ENCODE measurements around the gene IGFBP4.

Gene IGFBP4

DNA sequence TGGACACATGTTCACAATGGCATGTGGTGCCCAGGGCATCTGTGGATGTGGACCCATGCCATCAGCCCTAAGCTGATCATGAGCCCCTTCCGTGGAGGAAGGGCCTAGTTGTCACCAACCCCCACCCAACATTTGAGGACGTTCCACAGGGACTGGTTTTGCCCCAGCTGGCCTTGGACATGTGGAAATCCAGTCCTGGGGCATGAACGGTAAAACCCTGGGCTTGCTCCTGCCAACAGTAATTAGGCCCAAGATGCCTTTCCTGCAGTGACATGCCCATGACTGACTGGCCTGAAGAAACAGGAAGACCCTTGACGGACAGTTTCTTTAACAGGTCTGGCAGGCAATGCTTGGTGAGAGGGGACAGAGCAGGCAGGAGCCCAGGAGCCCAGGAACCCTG, 50.4 kb downstream of the IGFBP4 start:
- no peak for DNase-seq

DNA sequence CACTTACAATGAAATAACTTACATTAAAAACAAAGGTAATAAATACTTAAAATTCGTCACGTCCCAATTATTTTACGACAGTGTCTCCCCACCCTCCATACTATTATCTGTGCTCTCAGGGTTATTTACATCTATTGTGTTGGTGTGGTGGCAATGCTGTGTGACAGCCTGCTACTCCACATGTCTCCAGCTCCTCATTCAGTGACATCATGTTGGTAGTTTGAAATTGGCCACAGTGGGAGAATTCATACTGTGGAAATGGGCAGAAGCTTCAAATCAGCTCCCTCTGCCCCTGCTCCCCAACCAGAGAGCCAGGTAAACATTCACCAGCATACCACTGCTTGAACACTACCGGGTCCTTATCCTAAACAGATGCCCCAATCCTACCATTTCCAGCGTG, 51.9 kb downstream of the IGFBP4 start:
- DNase-seq, result no peak

DNA sequence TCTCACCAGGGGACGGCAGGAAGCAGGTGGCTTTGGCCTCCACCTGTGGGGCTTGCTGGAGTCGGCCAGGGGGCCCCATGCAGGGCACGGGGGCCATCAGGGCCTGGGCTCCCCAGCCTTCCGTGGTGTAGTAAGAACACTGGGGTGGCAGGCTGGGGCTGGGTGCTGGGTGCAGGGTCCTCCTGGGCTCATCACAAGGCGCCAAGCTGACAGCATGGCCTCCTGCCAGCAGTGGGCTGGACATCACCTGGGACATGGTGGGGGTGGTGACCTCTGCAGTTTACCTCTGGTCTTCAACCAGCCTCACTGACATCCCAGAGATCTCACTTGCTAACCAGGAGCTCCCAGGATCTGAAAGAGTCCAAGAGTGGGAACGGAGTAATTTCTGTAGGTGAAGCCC, 52.9 kb downstream of the IGFBP4 start:
- DNase-seq, result no peak

DNA sequence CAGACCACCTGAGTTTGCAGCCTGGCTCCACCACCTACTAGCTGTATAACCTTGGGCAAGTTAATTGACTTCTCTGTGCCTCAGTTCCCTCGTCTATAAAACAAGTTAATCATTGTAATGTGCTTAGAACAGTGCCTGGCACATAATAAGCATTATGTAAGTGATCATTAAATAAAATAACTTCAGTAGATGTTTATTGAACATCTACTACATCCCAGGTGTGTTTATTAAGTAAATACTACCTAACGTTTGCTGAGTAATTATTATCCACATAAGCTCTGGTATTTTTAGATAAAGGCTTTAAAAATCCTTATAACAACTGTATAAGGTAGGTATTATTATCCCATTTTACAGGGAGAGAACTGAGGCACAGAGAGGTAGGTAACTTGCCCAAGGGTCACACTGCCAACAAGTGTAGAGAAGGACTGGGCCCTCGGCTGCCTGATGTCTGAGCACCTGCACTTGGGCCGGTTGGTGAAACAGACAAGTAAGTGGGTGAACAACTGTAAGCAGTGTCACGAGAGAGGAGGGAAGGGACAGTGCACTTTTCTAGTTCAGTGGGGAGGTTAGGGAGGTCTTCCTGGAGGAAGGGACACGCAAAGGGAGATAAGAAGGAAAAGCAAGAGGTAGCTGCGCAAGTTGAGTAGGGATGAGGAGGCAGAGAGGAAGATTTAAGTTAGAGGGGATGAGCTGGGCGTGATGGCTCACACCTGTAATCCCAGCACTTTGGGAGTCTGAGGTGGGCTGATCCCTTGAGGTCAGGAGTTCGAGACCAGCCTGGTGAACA, 53.6 kb downstream of the IGFBP4 start:
- DNase-seq, result no peak

DNA sequence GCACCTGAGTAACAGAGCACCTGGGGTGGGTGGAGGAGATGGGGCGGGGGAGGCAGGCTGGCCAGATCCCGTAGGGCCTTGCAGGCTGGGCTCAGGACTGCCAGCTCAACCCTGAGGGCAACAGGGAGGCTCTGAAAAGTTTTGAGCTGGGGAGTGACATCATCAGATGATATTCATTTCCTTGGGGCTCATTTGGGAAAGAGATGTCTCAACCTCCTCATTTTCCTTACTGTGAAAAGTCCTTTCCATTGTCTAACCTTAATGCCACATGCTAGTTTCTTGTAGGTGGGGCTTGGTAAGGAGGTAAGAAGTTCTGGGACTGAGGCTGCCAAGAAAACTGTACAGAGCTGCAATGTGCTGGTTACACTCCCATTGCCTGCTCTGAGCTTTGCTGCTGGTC, 54.4 kb downstream of the IGFBP4 start:
- DNase-seq, result no peak

DNA sequence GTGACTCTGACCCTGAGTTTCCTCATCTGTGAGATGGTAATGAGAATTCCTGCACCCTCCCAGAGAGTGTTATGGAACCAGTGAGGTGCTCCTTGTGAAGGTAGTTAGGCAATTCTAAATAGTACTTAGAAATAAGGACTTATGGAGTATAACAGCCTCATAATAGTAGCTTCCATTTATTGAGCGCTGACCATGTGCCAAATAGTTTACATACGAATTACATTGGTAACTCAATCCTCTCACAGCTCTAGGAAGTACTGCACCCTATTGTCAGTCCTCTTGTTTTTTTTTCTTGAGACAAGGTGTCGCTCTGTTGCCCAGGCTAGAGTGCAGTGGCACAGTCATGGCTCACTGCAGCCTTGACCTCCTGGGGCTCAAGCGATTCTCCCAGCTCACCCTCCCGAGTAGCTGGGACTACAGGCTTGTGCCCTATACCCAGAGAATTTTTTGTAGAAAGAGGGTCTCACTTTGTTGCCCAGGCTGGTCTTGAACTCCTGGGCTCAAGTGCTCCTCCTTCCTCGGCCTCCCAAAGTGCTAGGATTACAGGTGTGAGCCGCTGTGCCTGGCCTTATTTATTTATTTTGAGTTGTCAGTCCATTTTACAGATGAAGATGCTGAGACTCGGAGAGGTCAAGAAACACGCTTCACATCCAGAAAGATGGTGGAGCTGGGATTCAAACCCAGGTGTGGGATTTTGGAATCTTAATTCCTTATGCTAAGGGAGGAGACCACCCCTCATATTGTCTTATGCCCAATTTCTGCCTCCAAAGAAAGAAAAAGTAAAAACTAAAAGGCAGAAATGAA, 55.2 kb downstream of the IGFBP4 start:
- DNase-seq, result no peak

DNA sequence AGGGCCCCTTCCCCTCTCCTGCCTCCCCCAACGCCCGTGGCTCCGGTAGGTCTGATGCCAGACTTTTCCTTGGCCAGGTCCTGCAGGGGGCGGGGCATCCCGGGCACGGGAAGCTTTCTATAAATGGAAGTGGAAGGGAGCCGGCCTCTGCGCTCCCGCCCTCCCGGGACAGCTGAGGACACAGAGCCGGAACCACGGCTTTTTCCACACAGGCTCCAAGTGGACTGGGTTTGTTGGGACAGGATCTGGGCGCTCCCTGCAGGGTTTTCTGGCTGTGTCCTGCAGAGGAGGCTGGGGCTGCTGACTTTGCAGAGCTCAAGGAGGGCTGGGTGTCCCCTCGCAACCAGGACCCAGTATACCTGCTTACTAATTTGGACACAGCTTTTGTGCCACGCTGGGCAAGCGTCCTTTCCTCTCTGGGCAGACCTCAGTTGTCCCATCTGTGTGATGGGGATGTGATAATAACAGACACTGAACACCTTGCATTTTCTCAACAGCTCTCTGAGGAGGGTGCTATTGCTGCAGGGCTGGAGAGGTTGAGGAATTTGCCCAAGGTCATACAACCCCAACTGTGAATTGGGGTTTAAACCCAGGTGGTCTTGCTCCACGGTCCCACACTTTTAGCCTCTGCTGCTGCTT, 56.4 kb downstream of the IGFBP4 start:
- no peak for DNase-seq

DNA sequence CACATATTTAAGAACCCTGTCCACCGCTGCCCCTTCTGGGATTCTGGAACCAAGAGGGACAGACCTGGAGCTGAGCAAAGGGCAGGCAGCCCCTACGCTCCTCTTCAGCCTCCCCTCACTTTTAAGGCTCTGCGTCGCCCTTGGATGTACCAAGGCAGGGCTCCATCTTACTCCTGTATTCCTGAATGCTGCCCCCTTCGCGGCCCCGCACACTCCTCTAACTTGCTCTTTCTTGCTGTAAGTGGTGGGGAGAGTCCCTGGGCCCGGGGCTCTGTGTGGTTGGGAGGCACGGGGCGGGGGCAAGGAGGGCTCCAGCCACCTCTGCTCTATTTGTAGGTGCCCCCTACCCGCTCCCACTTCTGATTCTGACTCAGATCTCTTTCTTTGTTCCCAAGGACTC, 56.9 kb downstream of the IGFBP4 start:
- DNase-seq, result no peak

DNA sequence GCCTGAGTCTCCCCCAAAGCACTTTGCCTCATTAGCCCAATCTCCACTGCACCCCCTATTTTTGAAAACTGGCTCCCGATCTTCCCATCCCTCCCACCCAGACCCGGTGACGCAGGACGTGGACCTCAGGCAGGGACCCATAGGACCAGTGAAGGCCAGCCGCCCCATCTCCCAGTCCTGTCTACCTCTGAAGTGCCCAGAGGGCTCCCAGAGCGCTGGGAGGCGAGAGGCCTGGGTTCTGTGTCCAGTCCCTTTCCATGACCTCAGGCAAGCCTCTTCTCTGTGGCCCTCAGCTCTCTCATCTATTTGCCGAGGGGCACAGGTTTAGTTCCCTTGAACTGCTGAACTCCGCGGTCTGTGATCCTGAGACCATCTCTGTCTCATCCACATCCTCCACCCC, 57.5 kb downstream of the IGFBP4 start:
- DNase-seq, result no peak

DNA sequence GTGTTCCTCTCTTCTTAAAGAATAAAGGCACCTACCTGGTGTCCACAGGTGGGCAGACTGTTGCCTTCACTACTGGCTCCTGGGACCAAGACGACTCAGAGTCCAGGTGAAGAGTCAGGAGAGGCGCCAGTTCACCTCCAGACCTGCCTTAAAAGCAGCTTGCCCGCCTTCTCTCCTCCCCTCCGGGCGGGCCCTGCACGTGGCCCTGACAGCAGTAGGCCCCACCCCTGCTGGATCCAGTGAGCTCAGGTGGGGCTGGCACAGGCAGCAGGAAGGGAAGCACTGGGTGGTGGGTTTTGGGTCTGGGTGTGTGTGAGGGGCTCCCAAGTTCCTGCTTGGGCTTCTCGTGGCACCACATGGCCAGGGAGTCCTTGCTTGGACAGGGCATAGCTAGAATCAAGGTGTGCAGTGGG, 58.3 kb downstream of the IGFBP4 start, which contains the start of gene TNS4:
Gene TNS4 (minus strand): TSS at position 125 of the 413 bp plus-strand sequence. CDS start 5,198 bp downstream, outside the sequence.
- DNase-seq, result no peak

DNA sequence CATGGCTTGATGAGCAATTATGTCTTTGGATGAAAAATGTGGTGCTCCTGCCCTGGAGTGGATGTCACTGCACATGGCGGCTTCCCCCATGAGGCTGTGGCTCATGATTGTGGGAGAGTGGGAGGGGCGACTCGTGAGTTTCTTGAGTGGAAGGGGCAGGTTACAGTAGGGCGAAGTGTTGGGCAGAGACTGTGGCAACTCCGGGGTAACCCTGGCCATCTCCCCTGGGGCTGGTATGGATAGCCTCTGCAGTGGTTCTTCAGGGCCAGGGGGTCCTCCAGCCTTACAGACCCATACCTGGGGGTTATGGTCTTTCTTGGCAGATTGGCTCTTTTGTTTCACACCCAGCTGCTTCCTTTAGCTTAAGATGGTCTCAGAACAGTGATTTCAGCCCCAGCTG, 59.5 kb downstream of the IGFBP4 start:
- DNase-seq, result no peak

DNA sequence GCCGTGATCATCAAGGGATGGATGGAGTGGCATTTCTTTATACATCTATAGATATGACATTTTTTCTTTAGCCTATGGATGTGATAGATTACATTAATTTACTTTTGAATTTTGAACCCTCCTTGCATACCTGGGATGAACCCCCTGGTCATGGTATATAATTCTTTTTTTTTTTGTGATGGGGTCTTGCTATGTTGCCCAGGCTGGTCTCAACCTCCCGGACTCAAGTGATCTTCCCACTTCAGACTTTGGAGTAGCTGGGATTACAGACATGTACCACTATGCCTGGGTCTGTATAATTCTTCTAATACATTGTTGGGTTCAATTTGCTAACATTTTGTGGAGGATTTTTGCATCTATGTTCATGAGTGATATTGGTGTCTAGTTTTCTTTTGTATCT, 59.9 kb downstream of the IGFBP4 start:
- DNase-seq, result no peak

DNA sequence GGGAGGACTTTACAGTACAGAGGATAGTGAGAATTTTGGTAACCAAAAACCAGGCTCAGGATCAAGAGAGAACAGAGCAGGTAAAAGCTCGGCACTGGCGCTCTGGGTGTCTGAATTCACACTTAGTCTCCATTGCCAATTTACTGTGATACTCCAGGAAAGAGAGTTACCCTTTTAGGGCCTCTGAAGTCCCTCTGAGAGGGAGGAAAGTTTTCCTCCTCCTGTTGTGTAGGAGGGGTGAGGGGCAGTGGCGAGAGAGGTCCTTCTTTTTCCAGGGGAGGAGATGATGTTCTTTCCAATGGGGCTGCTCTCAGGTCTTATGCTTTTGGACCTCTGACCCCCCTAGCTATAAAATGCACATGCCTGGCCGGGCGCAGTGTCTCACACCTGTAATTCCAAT, 63.5 kb downstream of the IGFBP4 start:
- no peak for DNase-seq

Data from activated CD4-positive, alpha-beta T cell treated with anti-CD3 and anti-CD28 coated beads for 1 hour (primary cell).